Astrocyte of the spinal cord (primary cell): ENCODE data around the gene TBC1D17.
A peak's percentile ranks its signal among the peaks of the same experiment; 100 is the strongest.

Source experiments
- DNase-seq: peaks from one replicate; pipeline ENCODE4 v3.0.0; 2011; ENCODE audit warnings: low read depth, low spot score
- H3K4me3 ChIP-seq: 2 replicates; pipeline ENCODE4 v1.5.1; 2011; ENCODE audit warnings: low read depth, mild to moderate bottlenecking, low read length, moderate library complexity
- CTCF ChIP-seq: IDR thresholded peaks from 2 replicates; pipeline ENCODE4 v1.5.1; 2012; ENCODE audit warnings: low read depth, mild to moderate bottlenecking, low read length, inconsistent platforms
- in situ Hi-C: cut with HindIII; loops from 2 replicates; pipeline ENCODE4 v1.10.0; 2017; ENCODE audit warnings: low sequenced_read_pairs

The TBC1D17 gene

DNA sequence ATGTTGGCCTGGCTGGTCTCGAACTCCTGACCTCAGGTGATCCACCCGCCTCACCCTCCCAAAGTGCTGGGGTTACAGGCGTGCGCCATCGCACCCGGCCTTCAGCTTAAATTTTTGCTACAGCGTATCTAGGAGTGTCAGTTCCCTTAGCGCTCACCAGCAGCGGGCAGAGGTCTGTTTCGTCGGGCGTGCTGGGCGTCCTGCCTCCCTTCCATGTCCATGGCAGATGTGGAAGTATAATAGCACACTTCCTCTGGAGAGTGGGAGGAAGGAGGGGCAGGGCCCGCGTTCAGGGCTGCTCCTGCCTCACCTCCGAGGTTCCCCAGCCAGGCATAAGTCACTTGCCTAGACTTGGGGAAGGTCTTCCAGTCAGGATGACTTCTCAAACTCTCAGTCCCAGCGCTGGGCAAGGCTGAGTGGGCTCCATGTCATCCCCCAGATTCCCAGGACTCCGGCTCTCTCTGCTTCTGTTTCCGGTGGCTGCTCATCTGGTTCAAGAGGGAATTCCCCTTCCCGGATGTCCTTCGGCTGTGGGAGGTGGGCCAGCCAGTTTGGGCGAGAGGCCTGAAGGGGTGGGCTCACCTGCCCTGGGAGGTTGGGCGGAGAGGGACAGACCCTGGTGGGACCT, 9.6 kb downstream of the TBC1D17 start:
- in situ Hi-C loops: no loop called here
- no peak for DNase-seq
- no peak for TF ChIP-seq CTCF
- H3K4me3 ChIP-seq: no peak overlapping the region

GRCh38 chr19:49887665-49888509, 10.4 kb downstream of the TBC1D17 start:
- no peak overlapping the region for H3K4me3 ChIP-seq
- in situ Hi-C loops: no loop called here
- no peak for TF ChIP-seq CTCF

GRCh38 chr19:49888510-49888824, 11.0 kb downstream of the TBC1D17 start:
- DNase-seq: no peak
- in situ Hi-C loops: no loop called here
- no peak for TF ChIP-seq CTCF

More at GRCh38 chr19:49887665-49888509, 10.4 kb downstream of the TBC1D17 start:
- no peak for DNase-seq

GRCh38 chr19:49889038-49889686, 11.7 kb downstream of the TBC1D17 start:
- DNase-seq: no peak
- in situ Hi-C loops: no loop called here
- TF ChIP-seq CTCF: no peak

More at GRCh38 chr19:49888510-49888824, 11.0 kb downstream of the TBC1D17 start:
- no peak overlapping the region for H3K4me3 ChIP-seq

DNA sequence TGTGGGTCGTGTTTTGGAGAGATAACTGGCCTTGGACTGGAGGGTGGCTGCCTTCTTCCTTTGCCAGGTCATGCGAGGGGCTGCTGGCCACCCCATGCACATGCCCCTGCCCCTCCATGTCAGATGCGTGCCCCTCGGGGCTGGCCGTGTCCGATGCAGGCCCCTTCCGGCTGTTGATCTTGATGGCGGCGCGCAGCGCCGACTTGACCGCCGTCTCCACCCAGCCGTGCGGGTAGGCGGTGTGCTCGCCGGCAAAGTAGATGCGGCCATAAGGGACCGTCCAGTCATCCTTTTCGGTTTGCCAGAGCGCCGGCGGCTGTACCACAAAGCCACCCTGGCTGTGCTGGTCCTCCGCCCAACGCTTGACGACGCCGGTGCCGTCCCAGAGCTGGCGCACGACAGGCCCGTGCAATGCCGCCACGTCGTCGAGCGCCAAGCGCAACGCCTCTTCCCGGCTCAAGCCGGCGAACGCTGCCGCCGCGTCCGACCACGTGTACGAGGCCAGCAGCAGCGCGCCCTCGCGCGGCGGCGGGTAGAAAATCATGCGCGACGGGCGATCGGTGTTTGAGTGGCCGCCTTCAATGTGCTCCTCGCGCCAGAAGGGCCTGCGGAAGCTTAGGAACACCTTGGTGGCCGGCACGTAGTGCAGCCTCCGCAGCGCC, 12.3 kb downstream of the TBC1D17 start:
- DNase-seq: peak; percentile 65
- in situ Hi-C loops: no loop called here

More at GRCh38 chr19:49889038-49889686, 11.7 kb downstream of the TBC1D17 start:
- H3K4me3 ChIP-seq: no peak overlapping the region

More for the DNA sequence above, 12.3 kb downstream of the TBC1D17 start:
- peak; percentile 70 for TF ChIP-seq CTCF
- no peak overlapping the region for H3K4me3 ChIP-seq
